IMR-90 (cell line): ENCODE results near the gene ARHGEF33. TPM values are rescaled to one million over a fixed set of nuclear protein-coding genes. Genes with fewer than 3 reads are reported as not detected.

Source experiments
- ATAC-seq: fragments of 200-7000 bp; cut with Tn5 transposase; 2 replicates; pipeline ENCODE4 v1.9.1; 2020; ENCODE audit warnings: low read depth, mild to moderate bottlenecking, moderate library complexity
- BruUV-seq: library from RNA; stranded (reverse); fragments of 400-500 nt; replicated peaks from 2 replicates; lab custom pipeline; 2021; lab: Mats Ljungman, UMichigan
- CTCF ChIA-PET: fragments of 300-600 bp; formaldehyde crosslinking; extraction: SDS; loops from one replicate; lab custom pipeline; 2021; ENCODE audit warnings: antibody characterized with exemption; lab: Yijun Ruan, JAX
- POLR2A ChIA-PET: fragments of 300-600 bp; sonication (Branson Sonifier 250); formaldehyde crosslinking; loops from one replicate; lab custom pipeline; 2022; ENCODE audit warnings: antibody characterized with exemption; ENCODE audit not compliant: unreplicated experiment; lab: Charles Lee
- DNase-seq: peaks from one replicate; pipeline ENCODE4 v3.0.0; 2013
- H2AFZ ChIP-seq: replicated peaks from 2 replicates; pipeline ENCODE3; 2013; ENCODE audit warnings: low read length, mild to moderate bottlenecking; ENCODE audit not compliant: poor library complexity
- H2AK5ac ChIP-seq: 2 replicates; pipeline ENCODE4 v1.6.1; 2013; ENCODE audit warnings: low read depth, low read length, inconsistent platforms
- H2AK9ac ChIP-seq: replicated peaks from 2 replicates; pipeline ENCODE3; 2013; ENCODE audit warnings: mild to moderate bottlenecking, low read depth, low read length, moderate library complexity; ENCODE audit not compliant: poor library complexity
- H2BK120ac ChIP-seq: 2 replicates; pipeline ENCODE4 v1.6.1; 2013; ENCODE audit warnings: low read depth, low read length, inconsistent platforms
- H2BK15ac ChIP-seq: 3 replicates; pipeline ENCODE4 v1.6.1; 2013; ENCODE audit warnings: low read depth, low read length, inconsistent platforms
- H2BK20ac ChIP-seq: 2 replicates; pipeline ENCODE4 v1.6.1; 2013; ENCODE audit warnings: low read depth, mild to moderate bottlenecking, inconsistent platforms, low read length, moderate library complexity
- H2BK5ac ChIP-seq: 2 replicates; pipeline ENCODE4 v1.6.1; 2013; ENCODE audit warnings: mild to moderate bottlenecking, low read depth, low read length, inconsistent platforms; ENCODE audit not compliant: poor library complexity, severe bottlenecking
- H3K14ac ChIP-seq: replicated peaks from 2 replicates; pipeline ENCODE4 v1.6.1; 2013; ENCODE audit warnings: low read depth, low read length, inconsistent platforms
- H3K18ac ChIP-seq: 2 replicates; pipeline ENCODE4 v1.6.1; 2013; ENCODE audit warnings: low read depth, low read length, control low read depth
- H3K23ac ChIP-seq: 2 replicates; pipeline ENCODE4 v1.6.1; 2013; ENCODE audit warnings: low read depth, low read length, inconsistent platforms
- H3K27ac ChIP-seq: 2 replicates; pipeline ENCODE4 v1.5.1; 2013; ENCODE audit warnings: mild to moderate bottlenecking, control low read depth, low read length; ENCODE audit not compliant: insufficient read depth
- H3K27me3 ChIP-seq: 2 replicates; pipeline ENCODE4 v1.6.1; 2013; ENCODE audit warnings: low read length; ENCODE audit not compliant: control insufficient read depth, insufficient read depth
- H3K36me3 ChIP-seq: 2 replicates; pipeline ENCODE4 v1.6.1; 2013; ENCODE audit warnings: low read length, mixed read lengths; ENCODE audit not compliant: control insufficient read depth, insufficient read depth
- H3K4ac ChIP-seq: 2 replicates; pipeline ENCODE4 v1.6.1; 2013; ENCODE audit warnings: low read depth, low read length, inconsistent platforms
- H3K4me1 ChIP-seq: 2 replicates; pipeline ENCODE4 v1.6.1; 2013; ENCODE audit warnings: low read length, mixed read lengths; ENCODE audit not compliant: control insufficient read depth, insufficient read depth
- H3K4me2 ChIP-seq: 2 replicates; pipeline ENCODE4 v1.6.1; 2013; ENCODE audit warnings: low read depth, mild to moderate bottlenecking, control low read depth, low read length, moderate library complexity
- H3K4me3 ChIP-seq: 2 replicates; pipeline ENCODE4 v1.5.1; 2013; ENCODE audit warnings: low read depth, mild to moderate bottlenecking, control low read depth, low read length, moderate library complexity; ENCODE audit not compliant: insufficient read depth
- H3K56ac ChIP-seq: 2 replicates; pipeline ENCODE4 v1.6.1; 2013; ENCODE audit warnings: low read length, inconsistent platforms; ENCODE audit not compliant: insufficient read depth; ENCODE audit errors: extremely low read depth
- H3K79me1 ChIP-seq, 2 experiments: 2 replicates each; pipeline ENCODE4 v1.6.1; 2013; ENCODE audit warnings: low read length in 2 of 2, inconsistent platforms in 1 of 2, low read depth in 1 of 2
- H3K9ac ChIP-seq: 2 replicates; pipeline ENCODE4 v1.6.1; 2013; ENCODE audit warnings: low read depth, low read length, control low read depth
- H3K9me1 ChIP-seq: 2 replicates; pipeline ENCODE4 v1.6.1; 2013; ENCODE audit warnings: low read length, inconsistent platforms; ENCODE audit not compliant: insufficient read depth
- H3K9me3 ChIP-seq: 2 replicates; pipeline ENCODE4 v1.6.1; 2013; ENCODE audit warnings: low read length; ENCODE audit not compliant: control insufficient read depth, insufficient read depth
- H4K20me1 ChIP-seq: 2 replicates; pipeline ENCODE4 v1.6.1; 2013; ENCODE audit warnings: low read length, inconsistent platforms; ENCODE audit not compliant: insufficient read depth
- H4K5ac ChIP-seq: 2 replicates; pipeline ENCODE4 v1.6.1; 2013; ENCODE audit warnings: mild to moderate bottlenecking, low read depth, low read length, control low read depth
- H4K8ac ChIP-seq, 2 experiments: 2 replicates each; pipeline ENCODE4 v1.6.1; 2013; ENCODE audit warnings: low read depth in 2 of 2, low read length in 2 of 2, control low read depth in 1 of 2, inconsistent platforms in 1 of 2
- H4K91ac ChIP-seq: 2 replicates; pipeline ENCODE4 v1.6.1; 2013; ENCODE audit warnings: low read depth, low read length, inconsistent platforms; ENCODE audit not compliant: insufficient read depth
- BHLHE40 ChIP-seq: fragments of 150-350 bp; IDR thresholded peaks from 2 replicates; pipeline ENCODE4 v1.6.1; 2016; ENCODE audit warnings: mild to moderate bottlenecking, low read depth, low read length
- CEBPB ChIP-seq: IDR thresholded peaks from 2 replicates; pipeline ENCODE4 v1.6.1; 2012; ENCODE audit warnings: low read depth, low read length, improper control_type of control experiment
- CHD1 ChIP-seq: IDR thresholded peaks from 2 replicates; pipeline ENCODE4 v1.6.1; 2012; ENCODE audit warnings: low read depth, low read length, improper control_type of control experiment
- FOS ChIP-seq: fragments of 150-350 bp; IDR thresholded peaks from 2 replicates; pipeline ENCODE4 v1.6.1; 2016; ENCODE audit warnings: low read depth, low read length
- MAFK ChIP-seq: IDR thresholded peaks from 2 replicates; pipeline ENCODE4 v1.6.1; 2012; ENCODE audit warnings: low read depth, low read length, improper control_type of control experiment
- MAZ ChIP-seq: IDR thresholded peaks from 2 replicates; pipeline ENCODE4 v1.6.1; 2012; ENCODE audit warnings: low read depth, mild to moderate bottlenecking, low read length, improper control_type of control experiment, moderate library complexity, borderline replicate concordance
- MXI1 ChIP-seq: IDR thresholded peaks from 2 replicates; pipeline ENCODE4 v1.6.1; 2012; ENCODE audit warnings: low read depth, mild to moderate bottlenecking, low read length, moderate library complexity, borderline replicate concordance
- NFE2L2 ChIP-seq: fragments of 150-350 bp; IDR thresholded peaks from 2 replicates; pipeline ENCODE4 v1.6.1; 2016; ENCODE audit warnings: low read depth, mild to moderate bottlenecking, low read length
- POLR2A ChIP-seq: IDR thresholded peaks from 2 replicates; pipeline ENCODE4 v1.6.1; 2012; ENCODE audit warnings: mild to moderate bottlenecking, low read depth, low read length
- RAD21 ChIP-seq: IDR thresholded peaks from 2 replicates; pipeline ENCODE4 v1.6.1; 2012; ENCODE audit warnings: low read length, improper control_type of control experiment
- RCOR1 ChIP-seq: IDR thresholded peaks from 2 replicates; pipeline ENCODE4 v1.6.1; 2012; ENCODE audit warnings: mild to moderate bottlenecking, low read length, improper control_type of control experiment; ENCODE audit not compliant: insufficient replicate concordance
- RFX5 ChIP-seq: IDR thresholded peaks from 2 replicates; pipeline ENCODE4 v1.8.0; 2012; ENCODE audit warnings: low read depth, mild to moderate bottlenecking, low read length, moderate library complexity
- SMC3 ChIP-seq: fragments of 150-350 bp; IDR thresholded peaks from 2 replicates; pipeline ENCODE4 v1.6.1; 2016; ENCODE audit warnings: low read depth, mild to moderate bottlenecking, antibody characterized with exemption, low read length, moderate library complexity
- WGBS, 2 experiments: methylation state at CpG; one replicate each; pipeline versions ENCODE4 v1.1.5 to v1.1.7; 2013; ENCODE audit warnings: missing lambda C conversion rate in 2 of 2; ENCODE audit not compliant: insufficient read length in 1 of 2; ENCODE audit errors: extremely low coverage in 2 of 2; 5-methylcytosine and 5-hydroxymethylcytosine counted together
- dilution Hi-C: fragments of 300-500 bp; cut with HindIII; formaldehyde crosslinking; loops from one replicate; pipeline ENCODE4 v1.14.3; 2018; ENCODE audit warnings: low sequenced_read_pairs; ENCODE audit not compliant: unreplicated experiment
- in situ Hi-C: fragments of 300-500 bp; cut with MboI; formaldehyde crosslinking; loops from 3 replicates; pipeline ENCODE4 v1.14.3; 2019; ENCODE audit warnings: low sequenced_read_pairs, inconsistent platforms, mixed read lengths
- intact Hi-C: fragments of 100-400 bp; cut with micrococcal nuclease; formaldehyde crosslinking; loops from 2 replicates; pipeline ENCODE4 v1.10.0; 2022
- polyA plus RNA-seq, 3 experiments: library from polyadenylated mRNA; depleted of rRNA; stranded (reverse); fragments of >200 nt; gene quantifications; 2 replicates each; pipeline ENCODE4 v1.2.3, GENCODE V29; 2012; ENCODE audit warnings: low replicate concordance in 1 of 3
- total RNA-seq: library from RNA; depleted of rRNA; stranded (reverse); fragments of >200 nt; gene quantifications from 2 replicates; pipeline ENCODE4 v1.2.3, GENCODE V29; 2012
- TF ChIP-seq, protein P1 (sequence below): conservative IDR thresholded peaks from 2 replicates; pipeline ENCODE4 v1.5.1; 2012; ENCODE audit warnings: mild to moderate bottlenecking, low read depth, low read length, improper control_type of control experiment
- TF ChIP-seq, protein P2 (sequence below): fragments of 150-350 bp; IDR thresholded peaks from 2 replicates; pipeline ENCODE4 v1.6.1; 2017; ENCODE audit warnings: mild to moderate bottlenecking, antibody characterized with exemption, low read length, low read depth
- TF ChIP-seq, protein P3 (sequence below): fragments of 150-350 bp; IDR thresholded peaks from 2 replicates; pipeline ENCODE4 v1.6.1; 2016; ENCODE audit warnings: low read depth, mild to moderate bottlenecking, low read length, moderate library complexity, borderline replicate concordance

ARHGEF33 gene
- total and polyA plus RNA-seq, 2 of the 4 experiments (the other 2 are of a cell fraction): 0.18 to 0.21 TPM

DNA sequence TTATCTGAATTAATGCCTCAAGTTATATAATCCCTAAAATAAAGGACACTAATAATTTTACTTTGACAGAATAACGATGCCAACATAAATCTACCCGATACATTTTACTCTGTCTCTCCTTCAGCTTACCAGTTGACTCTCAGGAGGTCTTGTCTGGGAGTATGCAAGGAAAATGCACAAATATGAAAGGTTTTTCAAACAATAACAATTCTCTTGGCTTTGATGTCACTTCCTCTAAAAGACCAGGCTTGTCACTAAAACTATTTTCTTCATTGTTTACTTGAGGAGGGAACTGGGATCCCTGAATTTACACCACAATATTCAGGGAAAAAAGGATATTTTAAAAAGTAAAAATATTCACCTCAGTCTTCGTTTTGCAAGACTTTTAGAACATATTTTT, 134.0 kb downstream of the ARHGEF33 start:
- POLR2A ChIA-PET: no interaction called here
- no peaks in the 10 kb centered on the region for H3K9me3 ChIP-seq
- dilution Hi-C loops: no loop called here
- CTCF ChIA-PET: no interaction called here
- H3K79me1 ChIP-seq: no peaks in the 10 kb centered on the region
- H3K14ac ChIP-seq: no peak overlapping the region
- TF ChIP-seq RAD21: no peak
- TF ChIP-seq MXI1: no peak
- no peak for TF ChIP-seq CHD1
- TF ChIP-seq CEBPB: no peak
- TF ChIP-seq POLR2A: no peak
- TF ChIP-seq MAFK: no peak
- TF ChIP-seq, protein P1, sequence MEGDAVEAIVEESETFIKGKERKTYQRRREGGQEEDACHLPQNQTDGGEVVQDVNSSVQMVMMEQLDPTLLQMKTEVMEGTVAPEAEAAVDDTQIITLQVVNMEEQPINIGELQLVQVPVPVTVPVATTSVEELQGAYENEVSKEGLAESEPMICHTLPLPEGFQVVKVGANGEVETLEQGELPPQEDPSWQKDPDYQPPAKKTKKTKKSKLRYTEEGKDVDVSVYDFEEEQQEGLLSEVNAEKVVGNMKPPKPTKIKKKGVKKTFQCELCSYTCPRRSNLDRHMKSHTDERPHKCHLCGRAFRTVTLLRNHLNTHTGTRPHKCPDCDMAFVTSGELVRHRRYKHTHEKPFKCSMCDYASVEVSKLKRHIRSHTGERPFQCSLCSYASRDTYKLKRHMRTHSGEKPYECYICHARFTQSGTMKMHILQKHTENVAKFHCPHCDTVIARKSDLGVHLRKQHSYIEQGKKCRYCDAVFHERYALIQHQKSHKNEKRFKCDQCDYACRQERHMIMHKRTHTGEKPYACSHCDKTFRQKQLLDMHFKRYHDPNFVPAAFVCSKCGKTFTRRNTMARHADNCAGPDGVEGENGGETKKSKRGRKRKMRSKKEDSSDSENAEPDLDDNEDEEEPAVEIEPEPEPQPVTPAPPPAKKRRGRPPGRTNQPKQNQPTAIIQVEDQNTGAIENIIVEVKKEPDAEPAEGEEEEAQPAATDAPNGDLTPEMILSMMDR: no peak
- TF ChIP-seq SMC3: no peak
- TF ChIP-seq RCOR1: no peak
- no peak for TF ChIP-seq BHLHE40
- TF ChIP-seq MAZ: no peak
- TF ChIP-seq NFE2L2: no peak
- no peak for TF ChIP-seq RFX5
- TF ChIP-seq, protein P2, sequence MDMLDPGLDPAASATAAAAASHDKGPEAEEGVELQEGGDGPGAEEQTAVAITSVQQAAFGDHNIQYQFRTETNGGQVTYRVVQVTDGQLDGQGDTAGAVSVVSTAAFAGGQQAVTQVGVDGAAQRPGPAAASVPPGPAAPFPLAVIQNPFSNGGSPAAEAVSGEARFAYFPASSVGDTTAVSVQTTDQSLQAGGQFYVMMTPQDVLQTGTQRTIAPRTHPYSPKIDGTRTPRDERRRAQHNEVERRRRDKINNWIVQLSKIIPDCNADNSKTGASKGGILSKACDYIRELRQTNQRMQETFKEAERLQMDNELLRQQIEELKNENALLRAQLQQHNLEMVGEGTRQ: no peak
- no peak for TF ChIP-seq FOS
- TF ChIP-seq, protein P3, sequence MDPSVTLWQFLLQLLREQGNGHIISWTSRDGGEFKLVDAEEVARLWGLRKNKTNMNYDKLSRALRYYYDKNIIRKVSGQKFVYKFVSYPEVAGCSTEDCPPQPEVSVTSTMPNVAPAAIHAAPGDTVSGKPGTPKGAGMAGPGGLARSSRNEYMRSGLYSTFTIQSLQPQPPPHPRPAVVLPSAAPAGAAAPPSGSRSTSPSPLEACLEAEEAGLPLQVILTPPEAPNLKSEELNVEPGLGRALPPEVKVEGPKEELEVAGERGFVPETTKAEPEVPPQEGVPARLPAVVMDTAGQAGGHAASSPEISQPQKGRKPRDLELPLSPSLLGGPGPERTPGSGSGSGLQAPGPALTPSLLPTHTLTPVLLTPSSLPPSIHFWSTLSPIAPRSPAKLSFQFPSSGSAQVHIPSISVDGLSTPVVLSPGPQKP: no peak
- no peak overlapping the region for H2BK20ac ChIP-seq
- no peak overlapping the region for H3K56ac ChIP-seq
- no peak overlapping the region for H3K18ac ChIP-seq
- no peak overlapping the region for H2AK5ac ChIP-seq
- no peak overlapping the region for H2AFZ ChIP-seq
- BruUV-seq: no TSS peak
- H2AK9ac ChIP-seq: no peak overlapping the region
- H3K4ac ChIP-seq: no peak overlapping the region
- H3K9me1 ChIP-seq: no peaks in the 10 kb centered on the region; the same call in 1 of the 2 replicates
- H4K8ac ChIP-seq: no peak overlapping the region
- H3K4me2 ChIP-seq: no peak overlapping the region
- H2BK5ac ChIP-seq: no peak overlapping the region
- DNase-seq (no peak), ATAC-seq (no peak)
- no peak overlapping the region for H3K27ac ChIP-seq
- intact Hi-C loops: no loop called here
- H3K4me3 ChIP-seq: no peak overlapping the region
- peaks cover 6% of the 10 kb centered on the region; the same call in 1 of the 2 replicates for H3K36me3 ChIP-seq
- no peak overlapping the region for H2BK120ac ChIP-seq
- H2BK15ac ChIP-seq: no peak overlapping the region
- no peak overlapping the region for H3K9ac ChIP-seq
- no CpG with 5 or more reads among the region's 3 CpGs for WGBS, 2 experiments
- no peak overlapping the region for H3K23ac ChIP-seq
- H3K27me3 ChIP-seq: no peaks in the 10 kb centered on the region
- in situ Hi-C loops: no loop called here
- H4K91ac ChIP-seq: no peak overlapping the region
- no peaks in the 10 kb centered on the region for H4K20me1 ChIP-seq
- no peak overlapping the region for H4K5ac ChIP-seq
- no peaks in the 10 kb centered on the region for H3K4me1 ChIP-seq
